Measurements from ENCODE around the gene NOP53.
"Not testable (repeated sequence)": the region's sequence is repeated elsewhere in the genome, so short reads cannot be mapped to it uniquely, and the experiment has no call there.

Gene NOP53

DNA sequence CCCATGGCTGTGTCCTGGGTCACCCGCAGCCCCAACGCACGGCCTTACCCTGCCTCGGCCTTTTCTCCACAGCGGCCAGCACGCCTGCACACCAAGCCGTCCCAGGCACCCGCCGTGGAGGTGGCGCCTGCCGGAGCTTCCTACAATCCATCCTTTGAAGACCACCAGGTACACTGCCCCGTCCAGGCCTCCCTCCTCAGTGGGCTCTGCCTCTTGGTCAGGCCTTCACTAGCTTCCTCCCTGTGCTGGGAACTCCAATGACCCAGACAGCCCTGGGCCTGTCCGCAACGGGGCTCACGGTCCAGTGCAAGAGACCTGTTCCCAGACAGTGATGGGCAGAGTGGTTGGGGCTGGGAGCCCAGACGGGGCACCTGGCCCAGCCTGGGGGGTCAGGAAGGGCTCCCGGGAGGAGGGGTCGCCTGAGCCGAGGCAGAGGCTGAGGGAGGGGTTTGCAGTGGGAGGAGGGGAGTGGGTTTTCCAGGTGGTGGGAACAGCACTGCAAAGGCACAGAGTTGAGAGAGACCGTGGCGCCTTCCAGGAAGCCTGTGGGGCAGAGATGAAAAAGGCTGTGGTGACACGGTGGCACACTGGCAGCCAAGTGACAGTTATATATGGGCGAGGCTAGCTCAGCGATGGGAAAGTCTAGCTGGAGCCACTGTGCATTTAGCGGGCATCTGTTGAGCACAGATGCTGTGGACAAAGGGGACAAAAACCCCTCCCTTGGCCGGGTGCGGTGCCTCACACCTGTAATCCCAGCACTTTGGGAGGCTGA lies 7.3 kb downstream of the NOP53 start:
- DNase-seq = no peak

- DNase-seq = no peak
Measured at GRCh38 chr19:47754206-47755064, 9.1 kb downstream of the NOP53 start.

- no peak for DNase-seq
Measured at GRCh38 chr19:47755065-47755761, 9.9 kb downstream of the NOP53 start.

DNA sequence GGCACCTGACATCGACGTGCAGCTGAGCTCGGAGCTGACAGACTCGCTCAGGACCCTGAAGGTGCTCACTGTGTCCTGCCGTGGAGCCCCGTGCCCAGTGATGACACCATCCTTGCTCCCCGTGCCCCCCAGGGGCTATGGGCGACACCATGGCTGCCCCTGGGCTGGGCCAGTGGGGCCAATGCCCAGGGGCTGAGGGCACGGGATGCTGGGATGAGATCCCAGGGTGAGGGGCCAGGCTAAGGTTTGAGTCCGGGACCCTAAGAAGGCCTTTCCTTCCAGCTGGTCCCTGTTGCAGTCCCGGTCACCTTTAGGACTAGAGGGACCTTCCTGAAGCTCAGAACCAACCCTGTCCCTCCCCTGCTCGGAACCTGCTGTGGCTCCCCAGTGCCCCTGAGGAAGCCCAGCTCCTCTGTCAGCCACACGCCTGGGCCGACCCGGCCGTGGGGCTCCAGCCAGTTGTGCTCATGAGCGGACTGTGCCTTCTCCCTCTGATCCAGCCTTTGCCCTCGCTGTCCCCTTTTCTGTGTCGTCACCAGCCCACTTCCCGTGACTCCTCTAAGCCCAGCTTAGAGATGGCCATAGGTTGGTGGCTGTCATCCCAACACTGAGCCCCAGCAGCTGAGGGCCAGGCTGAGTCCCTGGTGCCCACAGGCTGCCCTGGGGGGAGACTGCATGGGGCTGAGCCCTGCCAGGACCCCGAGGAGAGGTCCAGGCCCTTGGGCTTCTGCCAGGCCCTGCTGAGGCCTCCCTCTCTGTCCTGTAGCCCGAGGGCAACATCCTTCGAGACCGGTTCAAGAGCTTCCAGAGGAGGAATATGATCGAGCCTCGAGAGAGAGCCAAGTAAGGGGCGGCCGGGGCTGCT lies 10.6 kb downstream of the NOP53 start:
- DNase-seq = no peak

DNA sequence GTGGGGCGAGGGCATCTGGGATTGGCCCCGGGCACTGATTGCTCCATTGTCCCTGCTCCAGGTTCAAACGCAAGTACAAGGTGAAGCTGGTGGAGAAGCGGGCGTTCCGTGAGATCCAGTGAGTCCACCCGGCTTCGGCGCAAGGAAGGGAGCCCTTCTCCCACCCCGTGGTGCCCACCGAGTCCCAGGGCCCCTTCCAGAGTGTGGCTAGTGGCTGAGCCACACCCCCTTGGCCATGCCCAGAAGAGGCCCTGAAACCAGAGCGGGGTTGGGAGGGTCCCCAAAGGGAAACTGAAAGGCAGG lies 11.2 kb downstream of the NOP53 start:
- DNase-seq = no peak

DNA sequence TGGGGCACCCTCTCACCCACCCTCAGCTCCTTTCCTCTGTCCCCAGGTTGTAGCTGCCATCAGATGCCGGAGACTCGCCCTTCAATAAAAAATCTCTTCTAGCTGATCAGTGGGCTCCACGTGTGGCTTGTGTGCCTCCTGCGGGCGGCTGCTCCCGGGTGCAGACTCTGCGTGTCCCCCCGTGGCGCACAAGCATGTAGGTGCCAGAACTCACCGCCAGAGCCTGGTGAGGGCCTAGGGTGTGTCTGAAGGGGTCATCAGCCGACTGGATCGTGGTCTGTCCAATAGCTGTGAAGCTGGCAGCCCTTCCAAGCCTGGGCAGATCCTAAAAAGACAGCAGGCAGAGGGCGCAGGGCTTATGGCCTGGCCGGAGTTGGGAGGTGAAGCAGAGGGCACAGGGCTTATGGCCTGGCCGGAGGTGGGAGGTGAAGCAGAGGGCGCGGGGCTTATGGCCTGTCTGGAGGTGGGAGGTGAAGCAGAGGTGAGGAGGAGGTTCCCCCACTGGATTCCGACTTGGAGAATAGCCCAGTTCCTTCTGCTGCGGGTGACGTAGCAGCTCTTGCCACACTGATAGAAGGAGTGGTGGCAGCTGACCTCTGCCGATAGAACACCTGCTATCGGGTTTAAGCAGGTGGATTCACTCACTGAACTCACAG lies 11.7 kb downstream of the NOP53 start:
- DNase-seq = no peak

- no peak for DNase-seq
Measured at GRCh38 chr19:47757617-47758442, 12.5 kb downstream of the NOP53 start.

- no peak for DNase-seq
Measured at GRCh38 chr19:47758443-47758804, 13.1 kb downstream of the NOP53 start.

DNA sequence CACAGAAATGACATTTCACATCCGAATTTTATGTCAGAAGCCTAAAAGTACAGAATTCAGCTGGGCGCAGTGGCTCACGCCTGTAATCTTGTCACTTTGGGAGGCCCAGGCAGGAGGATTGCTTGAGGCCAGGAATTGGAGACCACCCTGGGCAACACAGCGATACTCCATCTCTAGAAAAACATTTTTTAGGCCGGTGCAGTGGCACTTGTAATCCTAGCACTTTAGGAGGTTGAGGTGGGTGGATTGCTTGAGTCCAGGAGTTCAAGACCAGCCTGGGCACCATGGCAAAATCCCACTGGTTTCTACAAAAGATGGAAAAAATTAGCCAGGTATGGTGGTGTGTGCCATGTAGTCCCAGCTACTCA lies 15.3 kb downstream of the NOP53 start:
- no peak for DNase-seq

DNA sequence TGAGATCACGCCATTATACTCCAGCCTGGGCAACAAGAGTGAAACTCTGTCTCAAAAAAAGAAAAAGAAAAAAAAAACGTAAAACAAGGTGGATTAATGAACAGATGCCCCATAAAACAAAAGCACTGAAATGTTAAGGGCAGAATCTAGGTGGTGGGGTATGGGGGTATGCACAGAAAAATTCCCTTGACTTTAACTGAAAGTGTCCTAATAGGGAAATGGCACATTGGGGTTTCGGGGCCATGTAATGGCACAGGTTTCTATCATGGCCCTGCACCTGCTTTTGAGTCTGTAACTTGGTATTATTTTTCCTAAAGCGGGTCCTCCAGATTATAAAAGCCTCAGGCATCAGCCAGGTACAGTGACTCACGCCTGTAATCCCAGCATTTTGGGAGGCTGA lies 16.2 kb downstream of the NOP53 start:
- no peak for DNase-seq

DNA sequence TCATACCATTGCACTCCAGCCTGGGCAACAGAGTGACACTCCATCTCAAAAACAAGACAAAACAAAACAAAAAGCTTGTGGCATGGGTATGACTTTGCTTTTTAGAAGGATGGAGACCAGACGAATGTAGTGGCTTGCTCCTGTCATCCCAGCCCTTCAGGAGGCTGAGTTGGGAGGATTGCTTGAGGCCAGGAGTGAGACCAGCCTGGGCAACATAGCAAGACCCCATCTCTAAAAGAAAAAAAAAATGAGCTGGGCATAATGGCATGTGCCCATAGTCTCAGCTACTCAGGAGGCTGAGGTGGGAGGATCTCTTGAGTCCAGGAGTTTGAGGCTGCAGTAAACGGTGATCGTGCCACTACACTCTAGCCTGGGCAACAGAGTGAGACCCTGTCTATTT lies 16.8 kb downstream of the NOP53 start:
- DNase-seq = no peak

- no peak for DNase-seq
Measured at GRCh38 chr19:47762615-47763308, 17.4 kb downstream of the NOP53 start.

DNA sequence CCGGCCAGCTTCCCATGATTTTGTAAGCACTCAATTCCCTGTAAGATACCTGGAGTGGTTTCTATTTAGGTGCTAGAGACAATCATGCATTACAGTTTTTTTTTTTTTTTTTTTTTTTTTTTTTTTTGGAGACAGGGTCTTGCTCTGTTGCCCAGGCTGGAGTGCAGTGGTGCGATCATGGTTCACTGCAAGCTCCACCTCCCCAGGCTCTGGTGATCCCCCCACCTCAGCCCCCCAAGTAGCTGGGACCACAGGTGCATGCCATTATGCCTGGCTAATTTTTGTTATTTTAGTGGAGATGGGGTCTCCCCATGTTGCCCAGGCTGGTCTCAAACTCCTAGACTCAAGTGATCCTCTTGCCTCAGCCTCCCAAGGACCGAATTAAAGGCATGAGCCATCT lies 19.4 kb downstream of the NOP53 start:
- DNase-seq = not testable (repeated sequence)

- peak; percentile 57 for DNase-seq
Measured at GRCh38 chr19:47765523-47766358, 20.4 kb downstream of the NOP53 start.

- DNase-seq = no peak
Measured at GRCh38 chr19:47766359-47766620, 20.9 kb downstream of the NOP53 start.

DNA sequence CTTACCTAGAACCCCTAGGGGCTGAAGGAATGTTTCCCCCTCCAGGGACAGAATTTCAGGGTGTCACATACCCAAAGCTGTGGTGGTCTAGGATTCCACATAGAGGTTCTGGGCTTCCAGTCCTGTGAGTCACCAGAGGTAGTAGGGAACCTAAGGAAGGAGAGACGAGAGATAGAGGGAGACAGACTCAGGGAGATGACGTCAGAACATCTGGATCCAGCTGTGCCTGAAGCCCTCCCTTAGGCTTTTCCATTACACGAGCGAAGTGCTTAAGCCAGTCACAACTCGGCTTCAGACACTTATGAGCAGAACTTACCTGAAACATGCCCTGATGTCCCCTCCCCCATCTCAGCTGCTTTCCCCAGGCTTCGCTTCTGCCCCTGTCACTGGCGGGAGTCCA lies 21.3 kb downstream of the NOP53 start:
- no peak for DNase-seq

GRCh38 chr19:47767349-47767748 lies 22.0 kb downstream of the NOP53 start:
- no peak for DNase-seq

GRCh38 chr19:47768604-47769003 lies 23.3 kb downstream of the NOP53 start:
- no peak for DNase-seq

- no peak for DNase-seq
Measured at GRCh38 chr19:47769534-47769933, 24.2 kb downstream of the NOP53 start.

- not testable (repeated sequence) for DNase-seq
Measured at GRCh38 chr19:47771291-47771690, 25.9 kb downstream of the NOP53 start.

Data from right kidney (tissue), 1 donor.